Measurements from ENCODE around the gene ZFP1. TPM values are rescaled to one million over a fixed set of nuclear protein-coding genes. Genes with fewer than 3 reads are reported as not detected.

Gene ZFP1
- 15.3 TPM for total RNA-seq

DNA sequence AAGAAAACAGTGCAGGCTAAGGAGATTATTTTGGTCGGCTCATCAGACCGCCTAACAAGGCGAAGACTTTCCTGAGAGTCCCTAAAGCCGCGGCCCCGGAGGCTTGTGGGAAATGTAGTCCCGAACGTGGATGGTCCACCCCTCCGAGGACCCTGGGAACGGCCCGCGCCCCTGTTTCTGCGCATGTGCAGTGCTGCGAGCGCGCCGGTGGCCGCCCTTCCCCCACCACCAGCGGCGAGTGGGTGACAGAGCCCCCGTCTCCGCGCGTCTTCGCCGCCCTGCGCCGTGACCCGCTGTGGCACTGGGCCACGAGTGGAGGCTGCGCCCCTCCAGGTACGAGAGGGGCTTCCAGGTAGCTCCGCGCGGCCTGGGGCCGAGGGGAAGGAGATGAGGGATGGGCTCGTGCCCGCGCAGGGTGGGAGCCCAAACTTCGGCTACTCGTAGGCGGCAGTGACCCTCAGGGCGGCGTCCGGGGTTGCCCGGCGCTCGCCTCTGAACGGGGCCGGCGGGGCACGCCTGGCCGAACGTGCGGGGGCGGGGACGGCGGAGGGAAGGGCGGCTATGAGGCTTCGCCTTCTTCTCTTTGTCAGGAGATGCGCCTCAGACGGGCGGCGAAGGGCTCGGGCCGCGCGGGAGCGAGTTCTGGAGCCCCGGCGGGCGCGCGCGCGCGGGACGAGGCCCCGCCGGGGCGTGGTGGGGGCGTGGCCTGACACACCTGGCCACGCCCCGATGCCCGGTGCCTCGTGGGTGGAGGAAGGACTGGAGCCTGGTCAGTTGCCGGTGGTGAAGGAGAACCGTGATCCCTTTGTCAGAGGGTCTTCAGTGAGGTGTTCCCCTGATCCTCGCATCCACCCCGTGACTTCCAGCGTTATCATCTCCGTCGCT is at the start of gene ZFP1:
TSS of gene ZFP1 (plus strand) at position 214 of the 885 bp plus-strand sequence. CDS start 4,428 bp downstream, outside the sequence.
- peak; percentile 95 for DNase-seq

DNA sequence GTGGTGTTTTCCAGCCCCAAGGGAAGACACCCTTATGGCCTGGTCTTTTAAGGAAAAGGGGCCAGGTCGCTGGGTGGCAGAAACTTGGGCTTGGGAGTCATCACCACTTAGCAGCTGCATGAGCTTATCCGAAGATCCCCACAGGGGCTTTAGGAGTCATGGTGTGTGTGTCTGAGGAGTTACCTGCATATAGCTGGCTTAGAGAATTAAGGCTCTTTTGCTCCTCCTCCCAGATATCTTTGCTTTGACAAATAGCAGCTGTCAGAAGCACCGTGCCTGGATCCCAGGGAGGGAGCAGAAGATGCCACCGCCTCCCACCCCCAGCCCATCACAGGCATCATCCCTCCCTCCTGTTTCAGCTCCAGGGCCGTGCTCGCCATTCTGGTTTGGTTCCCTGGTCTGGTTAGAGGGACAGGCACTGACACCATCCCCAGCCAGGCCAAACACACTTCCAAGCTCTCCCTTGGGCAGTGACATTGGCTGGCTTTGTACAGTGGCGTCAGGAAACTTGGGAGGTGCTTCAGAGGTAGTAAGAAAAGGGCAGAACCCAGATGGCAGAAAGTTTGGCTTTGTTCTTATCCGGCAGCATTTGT is 49.2 kb upstream of the ZFP1 start:
- DNase-seq: no peak

DNA sequence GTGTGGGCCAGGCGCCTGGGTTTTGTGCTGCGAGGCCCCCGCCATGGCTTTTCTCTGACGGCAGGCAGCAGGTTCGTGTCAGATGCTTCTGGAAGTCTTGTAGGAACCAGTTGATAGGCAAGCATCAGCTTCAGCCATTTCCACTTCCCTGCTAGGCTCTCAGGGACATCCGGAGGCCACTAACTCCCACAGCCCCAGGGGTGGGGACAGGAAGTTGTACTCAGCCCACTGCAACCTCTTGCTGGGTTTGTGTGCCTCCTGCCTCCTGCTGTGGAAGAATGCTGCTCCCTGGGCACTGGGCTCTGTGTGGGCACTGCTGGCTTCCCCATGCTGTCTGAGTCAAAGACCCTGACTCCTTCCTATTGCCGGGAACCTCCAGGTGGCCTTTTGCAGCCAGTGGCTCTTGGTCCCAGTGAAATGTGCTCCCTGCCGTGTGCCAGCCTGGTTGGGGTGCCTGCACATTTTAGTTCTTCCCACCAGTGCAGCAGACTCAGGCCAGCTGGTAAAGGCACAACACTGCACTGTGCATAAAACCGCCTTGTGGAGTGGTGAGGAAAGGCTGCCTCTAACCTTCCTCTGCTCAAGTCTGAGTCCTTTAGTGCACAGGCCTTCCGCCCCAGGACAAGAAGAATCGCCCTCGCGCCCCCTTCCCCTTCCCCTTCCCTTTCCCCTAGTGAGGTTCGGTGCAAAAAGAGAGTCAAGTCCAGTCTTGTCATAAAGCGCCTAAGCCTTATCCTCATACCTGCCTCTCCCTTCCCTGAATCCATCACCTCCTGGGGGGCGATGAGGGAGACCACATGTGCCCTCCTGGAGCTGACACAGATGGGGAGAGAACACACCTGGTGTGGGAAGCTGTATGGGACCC is 48.4 kb upstream of the ZFP1 start:
- DNase-seq: no peak

DNA sequence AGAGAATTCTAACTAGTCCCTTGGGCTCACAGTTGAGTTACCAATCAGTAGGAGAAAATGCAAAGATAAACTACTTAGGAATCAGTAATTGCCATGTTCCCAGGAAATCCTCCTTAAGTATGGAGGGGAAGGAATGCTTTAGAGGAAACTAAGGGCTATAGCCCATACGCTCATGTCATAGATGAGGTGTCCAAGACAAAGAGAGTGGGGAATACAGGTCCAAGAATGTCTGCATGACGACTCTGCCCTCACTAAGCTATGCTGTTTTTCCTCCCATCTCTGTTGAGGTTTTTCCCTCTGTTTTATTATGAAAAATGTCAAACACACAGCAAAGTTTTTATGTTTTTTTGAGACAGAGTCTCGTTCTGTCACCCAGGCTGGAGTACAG is 47.7 kb upstream of the ZFP1 start:
- DNase-seq: no peak

DNA sequence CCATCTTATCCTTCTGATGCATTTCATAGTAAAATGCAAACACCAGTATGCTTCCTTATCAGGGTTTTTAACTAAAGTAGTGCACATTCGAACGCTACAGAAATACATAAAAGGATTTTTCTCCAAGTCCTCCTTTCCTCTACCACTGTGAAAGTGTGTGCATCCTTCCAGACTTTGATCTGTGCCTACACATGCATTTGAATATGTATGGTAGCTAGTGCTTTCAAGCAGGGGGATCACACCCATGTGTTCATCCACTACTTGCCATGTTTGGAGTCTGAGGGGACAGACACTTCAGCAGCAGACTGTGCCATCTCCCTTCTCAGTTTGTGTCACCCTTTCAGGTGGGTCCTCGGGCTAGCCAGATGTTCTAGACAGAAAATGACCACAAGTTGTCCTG is 46.7 kb upstream of the ZFP1 start:
- DNase-seq: no peak

DNA sequence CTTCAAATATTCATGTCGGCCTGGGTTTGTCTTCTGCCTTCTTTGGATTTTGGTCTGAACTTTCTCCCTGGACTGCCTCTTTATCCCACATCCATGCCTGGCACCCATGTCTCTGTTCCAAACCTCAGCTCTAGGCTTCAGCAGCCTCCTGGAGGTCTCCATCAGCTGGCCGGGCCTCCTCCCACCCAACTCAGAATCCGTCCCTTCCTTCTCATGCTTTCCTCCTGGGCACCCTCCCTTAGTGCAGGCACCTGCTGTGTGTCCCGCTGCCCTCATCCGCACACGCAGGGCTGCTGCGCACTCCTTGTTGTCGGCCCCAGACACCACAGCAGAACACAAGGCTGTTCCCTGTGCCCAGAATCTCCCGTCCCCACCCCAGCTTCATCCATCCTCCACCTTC is 45.7 kb upstream of the ZFP1 start:
- DNase-seq: no peak

DNA sequence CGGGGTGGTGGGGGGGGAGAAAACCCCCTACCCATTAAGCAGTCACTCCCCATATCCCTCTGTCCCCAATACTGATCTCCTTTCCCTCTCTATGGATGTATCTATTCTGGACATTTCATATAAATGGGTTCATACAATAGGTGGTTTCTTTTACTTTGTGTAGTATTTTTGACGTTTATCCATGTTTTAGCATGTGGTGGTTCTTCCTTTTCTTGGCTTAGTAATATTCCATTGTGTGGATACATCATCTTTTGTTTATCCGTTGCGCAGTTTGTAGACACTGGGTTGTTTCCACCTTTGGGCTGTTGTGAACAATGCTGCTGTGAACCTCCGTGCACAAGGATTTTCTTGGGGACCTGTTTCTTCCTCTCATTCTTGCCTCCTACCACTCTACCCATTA is 44.3 kb upstream of the ZFP1 start:
- no peak for DNase-seq

DNA sequence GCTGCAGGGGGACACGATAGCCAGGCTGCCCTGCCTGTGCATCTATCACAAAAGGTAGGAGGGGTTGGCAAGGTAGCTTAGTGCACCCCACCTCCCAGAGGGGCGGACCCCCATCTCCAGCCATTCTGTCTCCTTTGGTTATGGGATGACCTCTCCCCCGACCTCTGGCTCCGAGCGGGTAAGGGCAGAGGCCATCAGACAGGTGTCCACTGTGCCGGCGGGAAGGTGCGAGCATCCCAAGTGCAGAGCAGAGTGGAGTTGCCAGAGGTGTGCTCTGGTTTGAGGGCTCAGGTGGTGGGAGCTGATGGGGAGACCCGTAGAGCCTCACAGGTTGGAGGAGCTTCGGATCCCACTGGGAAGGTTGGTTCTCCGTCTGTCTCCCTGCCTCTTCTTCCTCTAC is 43.5 kb upstream of the ZFP1 start:
- DNase-seq: no peak

DNA sequence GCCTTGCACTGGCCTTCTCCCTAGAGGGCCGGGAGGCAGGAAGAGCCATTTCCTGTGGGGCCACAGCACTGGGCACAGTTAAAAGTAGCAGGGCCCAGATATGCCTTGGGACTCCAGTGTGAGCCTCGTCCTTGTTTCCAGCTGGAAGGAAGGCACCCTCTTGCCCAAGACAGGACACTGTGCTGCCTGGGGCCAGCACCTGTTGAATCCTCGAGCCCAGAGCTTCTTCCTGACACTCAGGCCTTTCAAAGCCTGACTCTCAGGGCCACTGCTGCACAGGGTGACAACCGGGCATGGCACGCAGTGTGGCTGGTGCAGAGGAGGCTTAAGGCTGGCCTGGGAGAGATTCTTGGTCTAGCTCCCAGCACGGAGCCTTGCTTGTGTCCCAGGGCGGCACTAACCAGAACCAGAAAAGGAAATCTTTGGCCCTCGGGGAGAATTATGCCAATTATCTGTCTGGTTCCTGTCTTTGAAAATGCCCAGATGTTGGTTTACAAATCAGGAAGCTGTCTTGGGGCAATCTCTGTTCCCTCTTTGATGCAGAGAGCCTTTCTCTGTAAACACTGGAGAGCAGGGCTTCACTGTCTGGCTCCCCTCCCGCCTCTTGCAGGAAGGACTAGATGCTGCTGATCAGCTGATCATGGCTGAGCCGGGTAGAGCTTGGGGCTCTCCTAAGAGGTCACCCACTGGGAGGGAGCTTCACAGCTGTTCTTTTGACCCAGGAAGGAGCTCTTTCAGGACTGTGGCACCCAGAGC is 42.8 kb upstream of the ZFP1 start:
- peak; percentile 35 for DNase-seq

DNA sequence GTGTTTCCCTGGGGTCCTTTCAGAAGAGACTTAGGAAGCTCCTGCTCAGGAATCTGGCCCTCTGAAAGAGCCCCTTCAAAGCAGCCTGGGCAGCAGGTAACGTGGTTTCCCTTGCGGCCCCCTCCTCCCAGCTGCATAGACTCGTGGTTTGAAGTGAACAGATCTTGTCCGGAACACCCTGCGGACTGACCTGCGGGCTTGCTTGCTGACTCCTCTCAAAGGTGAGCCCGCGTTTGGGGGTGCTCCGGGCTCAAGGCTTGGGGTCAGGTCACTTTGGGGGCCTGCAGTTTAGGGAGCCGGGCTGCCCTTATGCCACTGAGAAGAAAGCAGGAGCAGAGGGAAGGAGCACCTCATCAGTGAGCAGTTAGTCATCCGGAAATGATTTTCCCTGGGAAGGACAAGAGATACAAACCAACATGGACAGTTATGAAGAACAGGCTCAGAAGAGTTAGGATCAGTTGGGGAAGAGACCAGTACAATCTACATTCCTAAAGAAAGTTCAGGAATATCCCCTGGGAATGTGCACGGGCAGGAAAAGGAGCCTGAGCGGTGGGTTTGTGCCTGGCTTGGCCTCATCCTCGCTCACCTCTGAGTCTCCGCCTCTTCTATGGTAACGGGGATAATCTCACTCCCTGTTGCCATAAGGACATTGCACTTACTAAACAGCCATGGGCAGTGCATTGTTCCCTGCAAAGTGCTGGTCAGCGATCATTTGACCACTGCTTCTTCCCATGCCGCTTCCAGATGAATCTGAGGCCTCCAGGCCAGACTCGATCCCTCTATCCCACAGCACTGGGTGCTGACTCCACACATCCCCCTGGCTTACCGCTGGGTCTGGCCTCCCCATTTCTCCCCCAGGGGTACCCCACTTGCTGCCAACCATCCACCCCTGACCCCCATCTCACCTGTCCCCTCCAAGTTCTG is 41.7 kb upstream of the ZFP1 start:
- no peak for DNase-seq

DNA sequence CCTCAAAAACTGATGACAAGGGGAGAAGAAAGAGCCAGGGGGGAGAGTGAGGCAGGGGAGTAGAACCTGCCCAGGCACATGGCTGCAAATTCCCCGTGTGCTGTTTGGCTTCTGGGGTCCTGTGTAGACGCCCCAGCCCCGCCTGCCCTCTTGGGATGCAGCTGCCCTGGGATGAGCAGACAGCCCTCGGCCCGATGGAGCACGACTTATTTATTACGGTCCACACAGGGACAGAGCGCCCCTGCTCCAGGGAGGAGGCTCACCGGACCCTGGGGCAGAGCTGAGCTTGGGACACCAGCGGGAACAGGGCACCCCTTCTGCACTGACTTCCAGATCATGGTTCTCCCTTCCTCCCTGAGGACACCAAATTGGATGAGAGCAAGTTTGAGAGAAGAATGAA is 40.8 kb upstream of the ZFP1 start:
- no peak for DNase-seq

DNA sequence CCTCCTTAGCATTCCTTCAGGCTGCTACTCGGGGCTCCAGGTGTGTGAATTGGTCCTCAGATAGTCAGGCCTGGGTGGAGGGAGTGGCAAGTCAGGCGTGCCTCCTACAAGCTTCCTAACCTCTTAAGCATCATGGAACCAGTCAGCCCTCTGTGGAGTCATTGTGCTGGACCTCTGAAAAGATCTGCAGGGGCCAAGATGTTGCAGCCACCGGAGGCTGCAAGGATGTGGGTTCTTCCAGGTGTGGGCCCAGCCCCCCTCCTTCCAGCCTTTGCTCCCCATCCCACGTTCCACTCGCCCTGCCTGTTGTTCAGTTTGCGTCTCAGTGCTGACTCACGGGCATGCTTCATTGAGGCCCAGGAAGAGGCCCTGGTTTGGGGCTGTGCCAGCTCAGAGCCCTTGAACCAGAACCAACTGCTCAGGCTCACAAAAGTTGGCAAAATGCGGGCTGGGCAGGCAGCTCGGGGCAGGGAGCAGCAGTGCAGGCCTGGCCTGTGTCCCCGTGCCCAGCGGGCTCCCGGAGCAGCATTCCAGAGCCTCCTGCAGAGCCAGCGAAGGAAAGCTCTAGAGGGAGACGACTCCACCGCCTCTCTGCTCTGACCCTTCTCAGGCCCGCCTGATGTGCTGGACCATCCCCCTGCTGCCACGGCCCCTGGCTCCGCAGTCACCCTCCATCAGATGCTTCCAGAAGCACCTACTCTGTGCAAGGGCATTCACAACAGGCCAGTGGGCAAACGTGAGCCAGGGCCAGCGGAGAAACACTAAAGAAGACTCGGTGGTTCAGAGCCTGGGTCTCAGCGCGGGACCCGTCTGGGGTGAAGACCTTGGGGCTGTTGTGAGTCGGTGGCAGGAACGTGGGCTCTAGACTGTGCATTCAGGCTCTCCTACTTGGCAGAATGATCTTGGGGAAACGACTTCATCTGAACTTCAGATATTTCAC is 39.3 kb upstream of the ZFP1 start:
- peak; percentile 26 for DNase-seq

DNA sequence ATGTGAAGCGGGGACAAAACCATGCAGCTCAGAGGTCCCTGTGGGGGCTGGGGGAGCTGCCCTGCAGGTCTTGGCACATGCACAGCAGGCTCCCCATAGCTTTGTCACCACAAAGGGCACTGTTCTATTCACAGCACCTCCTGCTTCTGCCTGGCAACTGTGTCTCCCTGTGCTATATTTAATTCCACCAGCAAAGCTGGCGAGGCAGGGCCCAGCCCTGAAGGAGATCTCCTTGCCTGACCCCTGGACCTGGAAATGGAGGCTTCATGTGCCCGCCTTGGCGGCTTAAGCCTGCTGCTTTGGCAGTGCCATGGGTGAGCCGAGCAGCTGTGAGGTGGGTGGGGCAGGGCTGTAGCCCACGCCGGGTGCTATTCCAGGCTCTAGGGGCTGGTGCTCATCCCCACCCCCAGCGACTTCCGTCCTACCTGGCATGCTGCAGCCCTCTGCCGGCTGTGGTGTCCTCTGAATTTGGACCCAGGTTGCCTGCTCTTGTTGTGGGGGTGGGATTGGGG is 38.5 kb upstream of the ZFP1 start:
- DNase-seq: no peak

DNA sequence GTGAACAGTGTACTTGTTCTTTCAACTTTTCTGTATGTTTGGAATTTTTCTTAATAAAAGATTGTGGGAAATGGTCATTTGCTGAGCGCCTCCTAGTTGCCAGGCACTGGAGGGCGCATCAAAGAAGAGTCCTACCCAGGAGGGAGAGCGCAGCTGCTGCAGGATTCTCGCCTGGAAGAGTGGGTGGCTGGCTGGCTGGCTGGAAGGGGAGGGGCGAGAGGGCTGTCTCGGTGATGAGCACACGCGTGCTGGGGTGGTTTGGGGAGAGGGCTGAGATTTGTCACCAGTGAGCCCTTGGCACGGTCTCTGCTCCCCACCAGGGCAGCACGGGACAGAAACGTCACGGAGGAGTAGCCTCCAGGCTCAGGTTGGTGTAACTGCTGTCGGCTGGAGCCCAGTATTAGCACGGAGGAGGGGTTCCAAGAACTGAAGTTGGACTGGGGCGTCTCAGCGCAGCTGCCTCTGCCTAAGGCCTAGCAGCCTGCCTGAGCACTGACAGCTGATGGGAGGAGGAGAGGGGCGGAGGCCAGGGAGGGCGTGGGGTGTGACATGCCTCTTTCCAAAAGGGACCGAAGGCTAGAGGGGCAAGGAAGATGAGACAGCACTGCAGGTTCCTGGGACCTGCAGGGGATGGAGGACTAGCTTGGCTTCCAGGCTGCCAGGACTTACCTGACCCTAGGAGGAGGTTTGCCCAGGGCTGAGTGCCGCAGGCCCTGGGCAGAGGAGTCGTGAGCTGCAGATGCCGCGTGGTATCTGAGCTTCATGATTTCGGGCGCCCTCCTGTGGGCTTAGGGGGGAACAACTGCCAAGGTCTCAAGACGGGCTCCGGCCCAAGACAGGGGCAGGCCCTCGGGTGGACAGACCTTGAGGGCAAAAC is 37.4 kb upstream of the ZFP1 start:
- DNase-seq: peak; percentile 93

DNA sequence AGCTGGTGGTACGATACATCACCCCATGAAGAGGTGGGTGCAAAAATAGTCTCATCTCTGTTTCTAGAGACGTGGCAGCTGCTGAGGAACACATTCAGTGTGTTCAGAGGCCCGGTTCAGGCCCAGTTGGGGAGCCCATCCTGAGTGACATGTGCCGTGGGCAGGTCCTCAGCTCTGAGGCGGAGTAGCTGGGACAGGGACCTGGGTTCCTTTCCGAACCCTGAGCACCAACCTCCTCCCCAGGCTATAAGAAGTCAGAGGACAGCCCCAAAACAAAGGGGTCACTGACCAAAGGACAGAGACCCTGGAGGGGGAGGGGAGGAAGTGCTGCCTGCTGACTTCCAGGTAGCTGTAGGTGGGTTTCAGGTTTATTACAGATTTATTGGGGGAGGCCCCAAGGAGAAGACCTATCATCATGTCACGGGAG is 36.8 kb upstream of the ZFP1 start:
- no peak for DNase-seq

DNA sequence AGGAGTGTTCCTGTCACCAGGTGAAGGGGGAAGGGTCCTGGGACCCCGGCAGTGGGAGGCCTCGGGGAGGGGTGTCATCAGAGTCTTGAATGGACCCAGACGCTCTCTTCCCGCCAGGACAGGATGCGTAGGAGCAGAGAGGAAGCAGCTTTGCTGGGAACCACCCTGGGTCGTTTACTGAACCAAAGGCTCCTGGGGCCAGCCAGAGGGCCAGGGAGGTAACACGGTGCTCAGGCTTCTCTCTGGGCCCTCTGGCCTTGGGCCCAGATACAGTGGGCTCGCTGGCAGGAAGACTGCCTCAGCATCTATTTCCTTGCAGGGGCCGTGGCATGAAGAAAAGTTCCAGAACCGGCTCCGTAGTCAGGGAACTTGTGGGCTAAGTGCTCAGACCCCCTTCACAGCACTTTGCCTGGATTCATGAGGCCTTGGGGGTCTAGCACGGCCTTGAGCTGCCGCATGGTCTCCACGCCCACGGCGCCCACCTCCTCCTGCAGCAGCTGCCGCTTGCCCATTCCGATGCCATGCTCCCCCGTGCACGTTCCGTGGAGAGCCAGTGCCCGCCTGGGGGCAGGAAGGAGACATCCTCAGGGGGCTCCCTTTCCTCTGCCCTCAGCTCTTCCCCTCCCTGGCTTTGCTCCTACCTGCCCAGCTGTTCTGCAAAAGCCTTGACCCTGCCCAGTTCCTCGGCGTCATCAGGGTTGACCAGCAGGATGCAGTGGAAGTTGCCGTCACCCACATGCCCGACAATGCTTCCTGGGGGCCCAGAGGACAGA is 36.2 kb upstream of the ZFP1 start:
- no peak for DNase-seq

DNA sequence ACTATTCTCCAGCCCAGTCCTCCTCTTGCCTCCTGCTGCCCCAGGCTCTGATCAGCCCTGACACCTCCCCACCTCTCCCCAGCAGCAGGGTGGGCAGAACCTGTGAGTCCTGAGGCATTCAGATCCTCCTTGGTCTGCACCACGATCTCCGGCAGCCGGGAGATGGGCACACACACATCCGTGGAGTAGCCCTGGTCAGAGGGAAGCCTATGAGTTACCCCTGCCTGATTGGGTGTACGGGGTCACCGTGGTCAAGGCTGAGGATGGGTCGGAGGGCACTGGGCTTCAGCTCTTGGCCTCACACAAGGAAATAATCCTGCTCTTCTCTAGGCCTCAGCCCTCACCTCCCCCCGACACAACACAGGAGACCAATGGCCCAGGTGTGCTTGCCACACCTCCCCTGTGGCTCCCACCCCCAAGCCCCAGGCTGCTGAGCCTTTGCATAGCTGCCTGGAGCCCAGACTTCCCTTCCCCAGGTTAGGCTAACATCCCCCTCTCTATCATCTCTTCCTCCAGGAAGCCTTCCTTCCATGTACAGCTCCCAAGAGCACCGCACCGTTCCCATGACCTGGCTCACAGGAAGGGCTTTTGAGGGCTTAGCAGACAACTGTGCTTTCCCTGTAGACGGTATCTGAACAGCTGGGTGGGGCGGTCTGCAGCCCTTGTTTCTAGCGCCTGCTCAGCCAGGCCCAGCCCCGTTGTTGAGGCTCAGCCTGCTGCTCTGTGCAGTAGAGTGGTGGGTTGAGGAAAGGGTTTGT is 35.4 kb upstream of the ZFP1 start:
- DNase-seq: no peak

Data from skin of body (tissue), 2 donors.